Measurements from ENCODE around the gene MICOS13. TPM values are rescaled to one million over a fixed set of nuclear protein-coding genes. Genes with fewer than 3 reads are reported as not detected.

Gene MICOS13, protein sequence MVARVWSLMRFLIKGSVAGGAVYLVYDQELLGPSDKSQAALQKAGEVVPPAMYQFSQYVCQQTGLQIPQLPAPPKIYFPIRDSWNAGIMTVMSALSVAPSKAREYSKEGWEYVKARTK
- 10 to 100 TPM; 46.7 to 63.3 TPM for total RNA-seq
- 10 to 100 TPM; 26.7 to 48.9 (median 33.4) TPM for polyA plus RNA-seq (ENCODE audit: insufficient read length in 6 of 6)
- long read RNA-seq, donor 1, transcript C19orf70-201 (4 exons, 896 nt): major isoform, 69 of 101 reads
- long read RNA-seq, donor 1, partial matches to known transcripts: 28 of 101 reads
- long read RNA-seq, donor 1, other reads (novel, unspliced or antisense): 0 of 101 reads
- long read RNA-seq, donor 2, transcript C19orf70-201 (4 exons, 896 nt): major isoform, 40 of 72 reads
- long read RNA-seq, donor 2, partial matches to known transcripts: 29 of 72 reads
- long read RNA-seq, donor 2, other reads (novel, unspliced or antisense): 0 of 72 reads
- long read RNA-seq, donor 3, transcript C19orf70-201 (4 exons, 896 nt): major isoform, 58 of 76 reads
- long read RNA-seq, donor 3, partial matches to known transcripts: 18 of 76 reads
- long read RNA-seq, donor 3, other reads (novel, unspliced or antisense): 0 of 76 reads
- long read RNA-seq, donor 4, transcript C19orf70-201 (4 exons, 896 nt): major isoform, 94 of 100 reads
- long read RNA-seq, donor 4, partial matches to known transcripts: 1 of 100 reads
- long read RNA-seq, donor 4, other reads (novel, unspliced or antisense): 4 of 100 reads
- long read RNA-seq, donor 5, transcript C19orf70-201 (4 exons, 896 nt): major isoform, 58 of 83 reads
- long read RNA-seq, donor 5, partial matches to known transcripts: 23 of 83 reads
- long read RNA-seq, donor 5, other reads (novel, unspliced or antisense): 0 of 83 reads
- long read RNA-seq, donor 6, transcript C19orf70-201 (4 exons, 896 nt): major isoform, 93 of 128 reads
- long read RNA-seq, donor 6, partial matches to known transcripts: 32 of 128 reads
- long read RNA-seq, donor 6, other reads (novel, unspliced or antisense): 0 of 128 reads
- long read RNA-seq, donor 7, transcript C19orf70-201 (4 exons, 896 nt): major isoform, 40 of 50 reads
- long read RNA-seq, donor 7, partial matches to known transcripts: 7 of 50 reads
- long read RNA-seq, donor 7, other reads (novel, unspliced or antisense): 0 of 50 reads
- long read RNA-seq, donor 8, transcript C19orf70-201 (4 exons, 896 nt): major isoform, 39 of 54 reads
- long read RNA-seq, donor 8, partial matches to known transcripts: 13 of 54 reads
- long read RNA-seq, donor 8, other reads (novel, unspliced or antisense): 0 of 54 reads
- long read RNA-seq, donor 9, partial matches to known transcripts: 0 of 2 reads
- long read RNA-seq, donor 9, other reads (novel, unspliced or antisense): 0 of 2 reads
- long read RNA-seq, donor 10, transcript C19orf70-201 (4 exons, 896 nt): major isoform, 171 of 193 reads
- long read RNA-seq, donor 10, transcript C19orf70-204 (4 exons, 655 nt): minor isoform, 9 of 193 reads
- long read RNA-seq, donor 10, partial matches to known transcripts: 4 of 193 reads
- long read RNA-seq, donor 10, other reads (novel, unspliced or antisense): 9 of 193 reads
- long read RNA-seq, donor 11: 0 reads
- long read RNA-seq, donor 12, transcript C19orf70-201 (4 exons, 896 nt): major isoform, 48 of 1,909 reads
- long read RNA-seq, donor 12, partial matches to known transcripts: 1,805 of 1,909 reads
- long read RNA-seq, donor 12, other reads (novel, unspliced or antisense): 51 of 1,909 reads

DNA sequence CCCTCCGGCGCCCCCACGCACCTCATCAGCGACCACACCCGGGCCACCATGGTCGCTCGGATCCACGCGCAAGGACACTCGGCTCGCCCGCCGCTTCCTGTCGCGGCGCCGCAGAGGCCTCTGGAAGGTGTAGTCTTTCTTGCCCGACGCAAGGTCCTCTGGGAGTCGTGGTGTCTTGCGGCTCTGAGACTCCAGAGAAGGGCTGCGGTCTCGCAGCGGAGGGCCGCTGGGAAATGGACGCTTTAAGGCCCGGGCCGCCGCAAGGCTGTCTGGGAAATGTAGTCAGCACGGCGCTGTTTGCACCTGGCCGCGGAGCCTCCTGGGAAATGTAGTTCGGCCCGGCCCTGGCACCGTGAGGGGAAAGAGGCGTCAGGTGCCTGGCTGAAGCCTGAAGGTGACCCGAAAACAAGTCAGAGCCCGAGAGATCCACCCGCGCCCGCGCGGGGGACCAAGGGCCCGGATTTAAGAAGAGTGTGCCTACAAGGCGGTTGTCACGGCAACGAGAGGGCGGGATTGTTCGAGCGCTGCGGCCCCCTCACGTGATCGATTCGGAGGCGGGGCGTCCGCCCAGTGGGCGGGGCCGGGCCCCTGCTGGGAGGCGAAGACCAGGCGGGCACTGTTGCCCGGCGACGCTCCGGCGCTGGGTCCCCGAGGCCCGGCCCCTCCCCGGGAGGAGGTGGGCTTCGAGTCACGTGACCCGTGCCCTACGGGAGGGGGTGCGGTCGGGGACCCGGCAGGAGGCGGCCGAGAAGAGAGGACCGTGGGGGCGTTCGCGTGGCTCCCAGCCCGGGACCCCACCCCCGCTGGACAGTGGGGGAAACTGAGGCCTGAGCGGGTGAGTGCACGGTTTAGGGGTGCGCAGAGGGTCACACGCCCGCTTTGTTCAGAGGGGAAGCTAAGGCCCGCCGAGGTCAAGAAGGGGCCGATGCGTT lies at the start of gene MICOS13, which contains the start of gene HSD11B1L:
Gene MICOS13, minus strand, starts transcription at position 80 of the 932 bp plus-strand sequence. Its CDS starts 30 bp downstream, at position 50.
Gene HSD11B1L, plus strand, starts transcription at position 591 of the 932 bp plus-strand sequence. CDS start 3,806 bp downstream, outside the sequence.
- Histone ChIP-seq H3K4me3 (peak within 1 kb of the TSS; percentile 65 to 83), H3K27me3 (no peaks in the 10 kb centered on the region), H3K36me3 (peaks cover 0 to 20% of the 10 kb centered on the region in 2 donors), H3K9me3 (no peaks in the 10 kb centered on the region), H3K27ac (peak within 1 kb of the TSS; percentile 84 to 95), H3K4me1 (peaks cover 6 to 17% of the 10 kb centered on the region in 2 donors)
- intact Hi-C loops (cut with DNase I): no loop called here
- peak; percentile 99 for DNase-seq
- TF ChIP-seq, protein P1, sequence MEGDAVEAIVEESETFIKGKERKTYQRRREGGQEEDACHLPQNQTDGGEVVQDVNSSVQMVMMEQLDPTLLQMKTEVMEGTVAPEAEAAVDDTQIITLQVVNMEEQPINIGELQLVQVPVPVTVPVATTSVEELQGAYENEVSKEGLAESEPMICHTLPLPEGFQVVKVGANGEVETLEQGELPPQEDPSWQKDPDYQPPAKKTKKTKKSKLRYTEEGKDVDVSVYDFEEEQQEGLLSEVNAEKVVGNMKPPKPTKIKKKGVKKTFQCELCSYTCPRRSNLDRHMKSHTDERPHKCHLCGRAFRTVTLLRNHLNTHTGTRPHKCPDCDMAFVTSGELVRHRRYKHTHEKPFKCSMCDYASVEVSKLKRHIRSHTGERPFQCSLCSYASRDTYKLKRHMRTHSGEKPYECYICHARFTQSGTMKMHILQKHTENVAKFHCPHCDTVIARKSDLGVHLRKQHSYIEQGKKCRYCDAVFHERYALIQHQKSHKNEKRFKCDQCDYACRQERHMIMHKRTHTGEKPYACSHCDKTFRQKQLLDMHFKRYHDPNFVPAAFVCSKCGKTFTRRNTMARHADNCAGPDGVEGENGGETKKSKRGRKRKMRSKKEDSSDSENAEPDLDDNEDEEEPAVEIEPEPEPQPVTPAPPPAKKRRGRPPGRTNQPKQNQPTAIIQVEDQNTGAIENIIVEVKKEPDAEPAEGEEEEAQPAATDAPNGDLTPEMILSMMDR (IDR thresholded peaks at IDR 0.05): no peak
- peak; percentile 96 for ATAC-seq

DNA sequence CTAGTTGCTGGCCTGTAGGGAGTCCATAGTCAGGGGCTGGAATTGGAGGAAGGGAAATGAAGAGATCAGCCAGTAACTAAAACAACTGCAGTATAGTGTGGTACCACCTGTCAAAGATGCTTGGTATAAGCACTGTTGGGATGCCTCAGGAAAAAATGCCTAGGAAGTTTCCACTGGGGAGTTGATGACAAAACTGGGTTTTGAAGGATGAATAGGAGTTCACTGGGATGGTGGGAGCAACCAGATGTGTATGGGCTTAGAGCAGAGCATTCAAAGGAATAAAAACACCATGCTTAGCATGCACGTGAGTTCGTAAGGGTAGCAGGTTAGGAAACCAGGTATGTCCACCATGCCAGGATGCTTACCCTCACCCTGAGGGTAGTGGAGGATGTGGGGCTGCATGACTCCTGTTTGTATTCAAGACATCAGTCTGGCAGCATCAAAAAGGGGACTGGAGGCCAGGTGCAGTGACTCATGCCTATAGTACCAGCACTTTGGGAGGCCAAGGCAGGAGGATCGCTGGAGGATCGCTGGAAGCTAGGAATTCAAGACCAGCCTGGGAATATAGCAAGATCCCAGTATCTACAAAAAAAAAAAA lies 47.2 kb upstream of the MICOS13 start:
- H3K4me3 ChIP-seq: no peak overlapping the region
- H3K4me1 ChIP-seq: no peaks in the 10 kb centered on the region
- peaks cover 0 to 17% of the 10 kb centered on the region in 2 donors for H3K9me3 ChIP-seq
- no peak for ATAC-seq
- H3K27ac ChIP-seq: no peak overlapping the region
- no peaks in the 10 kb centered on the region for H3K27me3 ChIP-seq
- TF ChIP-seq, protein P1 (IDR thresholded peaks at IDR 0.05): no peak
- H3K36me3 ChIP-seq: no peaks in the 10 kb centered on the region
- no peak for DNase-seq
- intact Hi-C loops (cut with DNase I): no loop called here

DNA sequence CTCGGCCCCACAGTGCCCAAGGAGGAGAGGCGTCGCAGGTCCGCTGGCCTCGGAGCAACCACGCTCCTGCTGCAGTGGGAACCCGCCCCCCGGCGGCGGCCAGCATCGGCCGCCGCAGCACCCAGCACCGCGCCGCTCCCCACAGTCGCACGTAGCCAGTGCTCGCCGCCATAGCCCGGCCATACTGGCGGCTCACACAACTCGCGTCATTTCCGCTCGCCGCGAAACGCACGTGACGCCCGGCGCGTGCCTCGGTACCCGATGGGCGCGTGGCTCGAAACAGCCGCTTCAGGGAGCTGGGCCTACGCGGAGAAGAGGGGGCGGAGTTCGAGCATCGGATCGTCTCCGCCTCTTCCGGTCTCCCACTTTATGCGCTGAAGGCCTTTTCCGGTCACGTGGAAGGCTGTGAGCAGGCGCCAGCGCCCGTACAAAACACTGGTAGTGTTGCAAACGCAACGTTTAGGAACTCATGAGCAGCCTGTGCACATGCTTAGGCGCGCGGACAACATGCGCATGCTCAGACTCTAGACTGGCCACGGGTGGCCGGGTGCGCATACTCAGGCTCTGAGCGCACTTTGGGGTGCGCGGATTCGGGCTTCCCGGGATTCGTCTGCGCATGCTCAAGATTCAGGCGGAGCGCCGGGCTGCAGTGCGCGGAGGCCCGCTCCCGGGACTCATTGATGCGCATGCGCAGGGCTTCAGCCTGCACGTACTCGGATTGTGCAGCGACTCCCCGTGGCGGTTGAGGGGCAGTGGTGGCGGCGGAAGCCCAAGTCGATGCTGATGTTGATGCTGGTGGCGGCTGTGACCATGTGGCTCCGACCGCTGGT lies 39.9 kb upstream of the MICOS13 start, which contains the start of the genes CATSPERD and LONP1:
Gene CATSPERD, plus strand, starts transcription at position 677 of the 830 bp plus-strand sequence. Its CDS starts 101 bp downstream, at position 778.
Gene LONP1, minus strand, starts transcription at position 186 of the 830 bp plus-strand sequence. Its CDS starts 14 bp downstream, at position 172.
- peaks cover 0 to 9% of the 10 kb centered on the region in 2 donors for H3K36me3 ChIP-seq
- TF ChIP-seq, protein P1 (IDR thresholded peaks at IDR 0.05): peak; percentile 85 to 88
- no peaks in the 10 kb centered on the region for H3K9me3 ChIP-seq
- intact Hi-C loops (cut with DNase I): no loop called here
- peak within 1 kb of the TSS; percentile 92 to 95 for H3K27ac ChIP-seq
- peak within 1 kb of the TSS; percentile 85 to 96 for H3K4me3 ChIP-seq
- ATAC-seq (peak; percentile 97), DNase-seq (peak; percentile 99 to 100 (median 100))
- H3K27me3 ChIP-seq: no peaks in the 10 kb centered on the region
- H3K4me1 ChIP-seq: peaks cover 13 to 33% of the 10 kb centered on the region in 2 donors
